ENCODE measurements around the gene CALML4. TPM values are rescaled to one million over a fixed set of nuclear protein-coding genes. Genes with fewer than 3 reads are reported as not detected.
A peak's percentile ranks its signal among the peaks of the same experiment; 100 is the strongest.

The CALML4 gene
- total and polyA plus RNA-seq, 2 experiments from 2014 or later, result 13.4 to 16.2 TPM

DNA sequence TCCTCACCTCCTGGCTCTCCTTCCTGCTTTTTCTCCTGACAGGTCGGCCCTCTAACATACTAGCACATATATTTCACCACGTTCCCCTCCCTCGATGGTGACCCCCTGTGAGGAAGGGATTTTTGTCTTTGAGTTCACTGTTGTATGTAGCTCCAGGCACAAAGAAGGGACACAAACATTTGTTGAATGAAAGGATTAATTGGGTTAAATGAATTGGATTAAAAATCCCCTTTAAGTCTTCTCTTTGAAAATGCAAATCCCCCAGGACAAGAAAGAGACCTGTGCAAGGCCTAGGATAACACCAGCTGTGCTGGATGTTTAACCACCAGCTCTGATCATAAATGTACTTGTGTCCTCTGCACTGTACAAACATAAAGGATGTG is 3.3 kb downstream of the CALML4 start:
- peaks cover 8% of the 10 kb centered on the region; the same call in 1 of the 2 replicates for H3F3A ChIP-seq (replicated peaks; ENCODE audit: low read depth)
- H3K36me3 ChIP-seq (ENCODE audit: insufficient read depth), result no peaks in the 10 kb centered on the region
- DNase-seq (ENCODE audit: low spot score) (no peak), ATAC-seq (no peak)
- H3K79me2 ChIP-seq (replicated peaks; ENCODE audit: insufficient read depth), result peaks cover 20% of the 10 kb centered on the region; the same call in 1 of the 2 replicates
- H3K9me2 ChIP-seq (ENCODE audit: insufficient read depth), result no peaks in the 10 kb centered on the region
- peaks cover 21% of the 10 kb centered on the region for H3K27me3 Mint-ChIP-seq (ENCODE audit: insufficient read depth, low read depth, poor library complexity)
- no peak overlapping the region for H3K4me3 ChIP-seq
- H3K4me1 ChIP-seq (ENCODE audit: insufficient read depth), result peaks cover 41% of the 10 kb centered on the region
- no peaks in the 10 kb centered on the region for H3K27me3 ChIP-seq (ENCODE audit: insufficient read depth)
- TF ChIP-seq JUNB (IDR thresholded peaks at IDR 0.05; ENCODE audit: unreplicated experiment) (no peak), STAT1 (IDR thresholded peaks at IDR 0.05; ENCODE audit: unreplicated experiment) (no peak), POLR2AphosphoS5 (IDR thresholded peaks at IDR 0.05; ENCODE audit: low read depth) (no peak), NANOG (IDR thresholded peaks at IDR 0.05; ENCODE audit: borderline replicate concordance) (no peak), ZNF114 (CRISPR knock-in tag; IDR thresholded peaks at IDR 0.05) (no peak), EZH2phosphoT487 (IDR thresholded peaks at IDR 0.05; ENCODE audit: unreplicated experiment) (no peak), ZNF331 (CRISPR knock-in tag; IDR thresholded peaks at IDR 0.05; ENCODE audit: low read depth) (no peak), CREB1 (CRISPR knock-in tag; IDR thresholded peaks at IDR 0.05; ENCODE audit: low read depth) (no peak), EZH2 (IDR thresholded peaks at IDR 0.05; ENCODE audit: low read depth, unreplicated experiment) (no peak)
- TF ChIP-seq, protein P1, sequence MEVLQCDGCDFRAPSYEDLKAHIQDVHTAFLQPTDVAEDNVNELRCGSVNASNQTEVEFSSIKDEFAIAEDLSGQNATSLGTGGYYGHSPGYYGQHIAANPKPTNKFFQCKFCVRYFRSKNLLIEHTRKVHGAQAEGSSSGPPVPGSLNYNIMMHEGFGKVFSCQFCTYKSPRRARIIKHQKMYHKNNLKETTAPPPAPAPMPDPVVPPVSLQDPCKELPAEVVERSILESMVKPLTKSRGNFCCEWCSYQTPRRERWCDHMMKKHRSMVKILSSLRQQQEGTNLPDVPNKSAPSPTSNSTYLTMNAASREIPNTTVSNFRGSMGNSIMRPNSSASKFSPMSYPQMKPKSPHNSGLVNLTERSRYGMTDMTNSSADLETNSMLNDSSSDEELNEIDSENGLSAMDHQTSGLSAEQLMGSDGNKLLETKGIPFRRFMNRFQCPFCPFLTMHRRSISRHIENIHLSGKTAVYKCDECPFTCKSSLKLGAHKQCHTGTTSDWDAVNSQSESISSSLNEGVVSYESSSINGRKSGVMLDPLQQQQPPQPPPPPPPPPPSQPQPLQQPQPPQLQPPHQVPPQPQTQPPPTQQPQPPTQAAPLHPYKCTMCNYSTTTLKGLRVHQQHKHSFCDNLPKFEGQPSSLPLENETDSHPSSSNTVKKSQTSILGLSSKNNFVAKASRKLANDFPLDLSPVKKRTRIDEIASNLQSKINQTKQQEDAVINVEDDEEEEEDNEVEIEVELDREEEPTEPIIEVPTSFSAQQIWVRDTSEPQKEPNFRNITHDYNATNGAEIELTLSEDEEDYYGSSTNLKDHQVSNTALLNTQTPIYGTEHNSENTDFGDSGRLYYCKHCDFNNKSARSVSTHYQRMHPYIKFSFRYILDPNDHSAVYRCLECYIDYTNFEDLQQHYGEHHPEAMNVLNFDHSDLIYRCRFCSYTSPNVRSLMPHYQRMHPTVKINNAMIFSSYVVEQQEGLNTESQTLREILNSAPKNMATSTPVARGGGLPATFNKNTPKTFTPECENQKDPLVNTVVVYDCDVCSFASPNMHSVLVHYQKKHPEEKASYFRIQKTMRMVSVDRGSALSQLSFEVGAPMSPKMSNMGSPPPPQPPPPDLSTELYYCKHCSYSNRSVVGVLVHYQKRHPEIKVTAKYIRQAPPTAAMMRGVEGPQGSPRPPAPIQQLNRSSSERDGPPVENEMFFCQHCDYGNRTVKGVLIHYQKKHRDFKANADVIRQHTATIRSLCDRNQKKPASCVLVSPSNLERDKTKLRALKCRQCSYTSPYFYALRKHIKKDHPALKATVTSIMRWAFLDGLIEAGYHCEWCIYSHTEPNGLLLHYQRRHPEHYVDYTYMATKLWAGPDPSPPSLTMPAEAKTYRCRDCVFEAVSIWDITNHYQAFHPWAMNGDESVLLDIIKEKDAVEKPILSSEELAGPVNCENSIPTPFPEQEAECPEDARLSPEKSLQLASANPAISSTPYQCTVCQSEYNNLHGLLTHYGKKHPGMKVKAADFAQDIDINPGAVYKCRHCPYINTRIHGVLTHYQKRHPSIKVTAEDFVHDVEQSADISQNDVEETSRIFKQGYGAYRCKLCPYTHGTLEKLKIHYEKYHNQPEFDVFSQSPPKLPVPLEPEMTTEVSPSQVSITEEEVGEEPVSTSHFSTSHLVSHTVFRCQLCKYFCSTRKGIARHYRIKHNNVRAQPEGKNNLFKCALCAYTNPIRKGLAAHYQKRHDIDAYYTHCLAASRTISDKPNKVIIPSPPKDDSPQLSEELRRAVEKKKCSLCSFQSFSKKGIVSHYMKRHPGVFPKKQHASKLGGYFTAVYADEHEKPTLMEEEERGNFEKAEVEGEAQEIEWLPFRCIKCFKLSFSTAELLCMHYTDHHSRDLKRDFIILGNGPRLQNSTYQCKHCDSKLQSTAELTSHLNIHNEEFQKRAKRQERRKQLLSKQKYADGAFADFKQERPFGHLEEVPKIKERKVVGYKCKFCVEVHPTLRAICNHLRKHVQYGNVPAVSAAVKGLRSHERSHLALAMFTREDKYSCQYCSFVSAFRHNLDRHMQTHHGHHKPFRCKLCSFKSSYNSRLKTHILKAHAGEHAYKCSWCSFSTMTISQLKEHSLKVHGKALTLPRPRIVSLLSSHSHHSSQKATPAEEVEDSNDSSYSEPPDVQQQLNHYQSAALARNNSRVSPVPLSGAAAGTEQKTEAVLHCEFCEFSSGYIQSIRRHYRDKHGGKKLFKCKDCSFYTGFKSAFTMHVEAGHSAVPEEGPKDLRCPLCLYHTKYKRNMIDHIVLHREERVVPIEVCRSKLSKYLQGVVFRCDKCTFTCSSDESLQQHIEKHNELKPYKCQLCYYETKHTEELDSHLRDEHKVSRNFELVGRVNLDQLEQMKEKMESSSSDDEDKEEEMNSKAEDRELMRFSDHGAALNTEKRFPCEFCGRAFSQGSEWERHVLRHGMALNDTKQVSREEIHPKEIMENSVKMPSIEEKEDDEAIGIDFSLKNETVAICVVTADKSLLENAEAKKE (CRISPR knock-in tag; IDR thresholded peaks at IDR 0.05), result no peak
- TF ChIP-seq, protein P2, sequence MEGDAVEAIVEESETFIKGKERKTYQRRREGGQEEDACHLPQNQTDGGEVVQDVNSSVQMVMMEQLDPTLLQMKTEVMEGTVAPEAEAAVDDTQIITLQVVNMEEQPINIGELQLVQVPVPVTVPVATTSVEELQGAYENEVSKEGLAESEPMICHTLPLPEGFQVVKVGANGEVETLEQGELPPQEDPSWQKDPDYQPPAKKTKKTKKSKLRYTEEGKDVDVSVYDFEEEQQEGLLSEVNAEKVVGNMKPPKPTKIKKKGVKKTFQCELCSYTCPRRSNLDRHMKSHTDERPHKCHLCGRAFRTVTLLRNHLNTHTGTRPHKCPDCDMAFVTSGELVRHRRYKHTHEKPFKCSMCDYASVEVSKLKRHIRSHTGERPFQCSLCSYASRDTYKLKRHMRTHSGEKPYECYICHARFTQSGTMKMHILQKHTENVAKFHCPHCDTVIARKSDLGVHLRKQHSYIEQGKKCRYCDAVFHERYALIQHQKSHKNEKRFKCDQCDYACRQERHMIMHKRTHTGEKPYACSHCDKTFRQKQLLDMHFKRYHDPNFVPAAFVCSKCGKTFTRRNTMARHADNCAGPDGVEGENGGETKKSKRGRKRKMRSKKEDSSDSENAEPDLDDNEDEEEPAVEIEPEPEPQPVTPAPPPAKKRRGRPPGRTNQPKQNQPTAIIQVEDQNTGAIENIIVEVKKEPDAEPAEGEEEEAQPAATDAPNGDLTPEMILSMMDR (conservative IDR thresholded peaks at IDR 0.05; ENCODE audit: low read depth in 2 of 2), result no peak
- TF ChIP-seq, protein P3, sequence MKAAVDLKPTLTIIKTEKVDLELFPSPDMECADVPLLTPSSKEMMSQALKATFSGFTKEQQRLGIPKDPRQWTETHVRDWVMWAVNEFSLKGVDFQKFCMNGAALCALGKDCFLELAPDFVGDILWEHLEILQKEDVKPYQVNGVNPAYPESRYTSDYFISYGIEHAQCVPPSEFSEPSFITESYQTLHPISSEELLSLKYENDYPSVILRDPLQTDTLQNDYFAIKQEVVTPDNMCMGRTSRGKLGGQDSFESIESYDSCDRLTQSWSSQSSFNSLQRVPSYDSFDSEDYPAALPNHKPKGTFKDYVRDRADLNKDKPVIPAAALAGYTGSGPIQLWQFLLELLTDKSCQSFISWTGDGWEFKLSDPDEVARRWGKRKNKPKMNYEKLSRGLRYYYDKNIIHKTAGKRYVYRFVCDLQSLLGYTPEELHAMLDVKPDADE (IDR thresholded peaks at IDR 0.05), result no peak
- TF ChIP-seq, protein P4, sequence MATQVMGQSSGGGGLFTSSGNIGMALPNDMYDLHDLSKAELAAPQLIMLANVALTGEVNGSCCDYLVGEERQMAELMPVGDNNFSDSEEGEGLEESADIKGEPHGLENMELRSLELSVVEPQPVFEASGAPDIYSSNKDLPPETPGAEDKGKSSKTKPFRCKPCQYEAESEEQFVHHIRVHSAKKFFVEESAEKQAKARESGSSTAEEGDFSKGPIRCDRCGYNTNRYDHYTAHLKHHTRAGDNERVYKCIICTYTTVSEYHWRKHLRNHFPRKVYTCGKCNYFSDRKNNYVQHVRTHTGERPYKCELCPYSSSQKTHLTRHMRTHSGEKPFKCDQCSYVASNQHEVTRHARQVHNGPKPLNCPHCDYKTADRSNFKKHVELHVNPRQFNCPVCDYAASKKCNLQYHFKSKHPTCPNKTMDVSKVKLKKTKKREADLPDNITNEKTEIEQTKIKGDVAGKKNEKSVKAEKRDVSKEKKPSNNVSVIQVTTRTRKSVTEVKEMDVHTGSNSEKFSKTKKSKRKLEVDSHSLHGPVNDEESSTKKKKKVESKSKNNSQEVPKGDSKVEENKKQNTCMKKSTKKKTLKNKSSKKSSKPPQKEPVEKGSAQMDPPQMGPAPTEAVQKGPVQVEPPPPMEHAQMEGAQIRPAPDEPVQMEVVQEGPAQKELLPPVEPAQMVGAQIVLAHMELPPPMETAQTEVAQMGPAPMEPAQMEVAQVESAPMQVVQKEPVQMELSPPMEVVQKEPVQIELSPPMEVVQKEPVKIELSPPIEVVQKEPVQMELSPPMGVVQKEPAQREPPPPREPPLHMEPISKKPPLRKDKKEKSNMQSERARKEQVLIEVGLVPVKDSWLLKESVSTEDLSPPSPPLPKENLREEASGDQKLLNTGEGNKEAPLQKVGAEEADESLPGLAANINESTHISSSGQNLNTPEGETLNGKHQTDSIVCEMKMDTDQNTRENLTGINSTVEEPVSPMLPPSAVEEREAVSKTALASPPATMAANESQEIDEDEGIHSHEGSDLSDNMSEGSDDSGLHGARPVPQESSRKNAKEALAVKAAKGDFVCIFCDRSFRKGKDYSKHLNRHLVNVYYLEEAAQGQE (IDR thresholded peaks at IDR 0.05; ENCODE audit: unreplicated experiment), result no peak
- no peak overlapping the region for H3K27ac Mint-ChIP-seq
- no peaks in the 10 kb centered on the region for H3K9me3 Mint-ChIP-seq
- peaks cover 53% of the 10 kb centered on the region for H3K4me1 Mint-ChIP-seq
- peaks cover 11% of the 10 kb centered on the region; the same call in 2 of the 3 replicates for H3K36me3 Mint-ChIP-seq (ENCODE audit: low read depth)
- H3K4me3 Mint-ChIP-seq, result no peak overlapping the region
- H2AFZ ChIP-seq, result no peak overlapping the region
- H4K20me1 ChIP-seq (replicated peaks; ENCODE audit: insufficient read depth), result peaks cover 26% of the 10 kb centered on the region
- H3K27ac ChIP-seq (ENCODE audit: low read depth), result no peak overlapping the region
- 0 out of 2 replicates have a peak overlapping the region, but pooled peaks have one; percentile 45 for H3K4me2 ChIP-seq
